Keratinocyte (primary cell): Measurements from ENCODE around the gene DIRAS3. TPM values are rescaled to one million over a fixed set of nuclear protein-coding genes. Genes with fewer than 3 reads are reported as not detected.
"Not testable (repeated sequence)": the region's sequence is repeated elsewhere in the genome, so short reads cannot be mapped to it uniquely, and the experiment has no call there.

Source experiments
- DNase-seq: peaks from one replicate; pipeline ENCODE4 v3.0.0-alpha.2; 2011; ENCODE audit warnings: low read depth, missing footprints, low spot score
- FAIRE-seq: peaks from 2 replicates; lab custom pipeline; 2011; peaks lifted over from hg19 to GRCh38; lab: Jason Lieb, UNC
- H2AFZ ChIP-seq: 2 replicates; pipeline ENCODE4 v1.6.0; 2012; ENCODE audit warnings: low read length, control low read depth, inconsistent platforms; ENCODE audit not compliant: control insufficient read depth
- H3K27ac ChIP-seq: 2 replicates; pipeline ENCODE4 v1.5.1; 2011; ENCODE audit warnings: low read length; ENCODE audit not compliant: control insufficient read depth, insufficient read depth
- H3K27me3 ChIP-seq: 3 replicates; pipeline ENCODE4 v1.6.0; 2011; ENCODE audit warnings: low read length; ENCODE audit not compliant: control insufficient read depth, insufficient read depth; ENCODE audit errors: extremely low read depth
- H3K36me3 ChIP-seq, 2 experiments: 2 replicates in 1 of 2; 3 replicates in 1 of 2; pipeline ENCODE4 v1.5.1; 2011; ENCODE audit warnings: low read length in 2 of 2, mild to moderate bottlenecking in 1 of 2; ENCODE audit not compliant: control insufficient read depth in 2 of 2, insufficient read depth in 2 of 2; ENCODE audit errors: extremely low read depth in 1 of 2
- H3K4me1 ChIP-seq: 3 replicates; pipeline ENCODE4 v1.5.1; 2011; ENCODE audit warnings: low read length; ENCODE audit not compliant: control insufficient read depth, insufficient read depth; ENCODE audit errors: extremely low read depth
- H3K4me2 ChIP-seq: 3 replicates; pipeline ENCODE4 v1.6.0; 2011; ENCODE audit warnings: low read depth, low read length; ENCODE audit not compliant: control insufficient read depth, insufficient read depth; ENCODE audit errors: extremely low read depth
- H3K4me3 ChIP-seq, 3 experiments: fragments of 200-600 bp in 1 of 3; sonication (generic) in 1 of 3; 2 replicates in 2 of 3; 3 replicates in 1 of 3; pipeline ENCODE4 v1.5.1; 2011 to 2016; ENCODE audit warnings: low read length in 3 of 3, mild to moderate bottlenecking in 3 of 3, control low read depth in 2 of 3, inconsistent platforms in 1 of 3, low read depth in 1 of 3, mixed read lengths in 1 of 3, mixed run types in 1 of 3, moderate library complexity in 1 of 3; ENCODE audit not compliant: control insufficient read depth in 2 of 3, insufficient read depth in 2 of 3; ENCODE audit errors: extremely low read depth in 1 of 3
- H3K79me2 ChIP-seq: 2 replicates; pipeline ENCODE4 v1.6.0; 2012; ENCODE audit warnings: low read length; ENCODE audit not compliant: control insufficient read depth, insufficient read depth
- H3K9ac ChIP-seq: 3 replicates; pipeline ENCODE4 v1.6.0; 2011; ENCODE audit warnings: low read length; ENCODE audit not compliant: control insufficient read depth, insufficient read depth; ENCODE audit errors: extremely low read depth
- H3K9me1 ChIP-seq: 3 replicates; pipeline ENCODE4 v1.6.0; 2011; ENCODE audit warnings: low read length; ENCODE audit not compliant: control insufficient read depth, insufficient read depth; ENCODE audit errors: extremely low read depth
- H3K9me3 ChIP-seq: 2 replicates; pipeline ENCODE4 v1.5.1; 2012; ENCODE audit warnings: low read depth, low read length; ENCODE audit not compliant: control insufficient read depth
- H4K20me1 ChIP-seq: 3 replicates; pipeline ENCODE4 v1.6.0; 2011; ENCODE audit warnings: low read length; ENCODE audit not compliant: control insufficient read depth, insufficient read depth; ENCODE audit errors: extremely low read depth
- EZH2 ChIP-seq: IDR thresholded peaks from one replicate; pipeline ENCODE4 v1.6.1; 2012; ENCODE audit warnings: inconsistent platforms, mild to moderate bottlenecking, low read length, moderate library complexity
- dilution Hi-C: fragments of 300-500 bp; cut with MboI; formaldehyde crosslinking; loops from one replicate; pipeline ENCODE4 v1.7.0; 2020; ENCODE audit warnings: low sequenced_read_pairs; ENCODE audit not compliant: extremely low pct_ligation_motif_present
- polyA plus RNA-seq, 5 experiments: library from polyadenylated mRNA; depleted of rRNA in 3 of 5; stranded (reverse) in 3 of 5; stranded (forward) in 1 of 5; unstranded in 1 of 5; fragments of >200 nt; gene quantifications; 1 replicate in 1 of 5; 2 replicates in 3 of 5; 3 replicates in 1 of 5; pipeline versions ENCODE4 v1.2.1 to v1.2.3, GENCODE V29; 2011 to 2012; ENCODE audit warnings: missing spikeins in 2 of 5, low read depth in 1 of 5, low replicate concordance in 1 of 5
- TF ChIP-seq, protein P1 (sequence below), 3 experiments: IDR thresholded peaks in 1 of 3; conservative IDR thresholded peaks in 1 of 3; optimal IDR thresholded peaks in 1 of 3; 2 replicates in 2 of 3; 3 replicates in 1 of 3; pipeline versions ENCODE3 to v1.5.1; 2011; ENCODE audit warnings: low read length in 3 of 3, mild to moderate bottlenecking in 3 of 3, moderate library complexity in 2 of 3, control low read depth in 1 of 3, inconsistent platforms in 1 of 3; ENCODE audit not compliant: insufficient read depth in 2 of 3; ENCODE audit errors: extremely low read depth in 1 of 3

DIRAS3 gene
- polyA plus RNA-seq, 1 donor (not counting 4 experiments of a cell fraction or from before 2014, with no cell fraction given) = 0.20 TPM

GRCh38 chr1:68065766-68066165, 15.3 kb upstream of the DIRAS3 start:
- Histone ChIP-seq H4K20me1 (no peaks in the 10 kb centered on the region), H3K4me3 (no peak overlapping the region), H3K4me1 (no peaks in the 10 kb centered on the region), H3K27me3 (no peaks in the 10 kb centered on the region), H3K9ac (no peak overlapping the region), H3K27ac (no peak overlapping the region), H3K9me1 (no peaks in the 10 kb centered on the region), H2AFZ (no peak overlapping the region), H3K79me2 (no peaks in the 10 kb centered on the region), H3K9me3 (no peaks in the 10 kb centered on the region), H3K4me2 (no peak overlapping the region), H3K36me3 (no peaks in the 10 kb centered on the region)
- FAIRE-seq (no peak), DNase-seq (no peak)
- no peak for TF ChIP-seq EZH2
- TF ChIP-seq, protein P1, sequence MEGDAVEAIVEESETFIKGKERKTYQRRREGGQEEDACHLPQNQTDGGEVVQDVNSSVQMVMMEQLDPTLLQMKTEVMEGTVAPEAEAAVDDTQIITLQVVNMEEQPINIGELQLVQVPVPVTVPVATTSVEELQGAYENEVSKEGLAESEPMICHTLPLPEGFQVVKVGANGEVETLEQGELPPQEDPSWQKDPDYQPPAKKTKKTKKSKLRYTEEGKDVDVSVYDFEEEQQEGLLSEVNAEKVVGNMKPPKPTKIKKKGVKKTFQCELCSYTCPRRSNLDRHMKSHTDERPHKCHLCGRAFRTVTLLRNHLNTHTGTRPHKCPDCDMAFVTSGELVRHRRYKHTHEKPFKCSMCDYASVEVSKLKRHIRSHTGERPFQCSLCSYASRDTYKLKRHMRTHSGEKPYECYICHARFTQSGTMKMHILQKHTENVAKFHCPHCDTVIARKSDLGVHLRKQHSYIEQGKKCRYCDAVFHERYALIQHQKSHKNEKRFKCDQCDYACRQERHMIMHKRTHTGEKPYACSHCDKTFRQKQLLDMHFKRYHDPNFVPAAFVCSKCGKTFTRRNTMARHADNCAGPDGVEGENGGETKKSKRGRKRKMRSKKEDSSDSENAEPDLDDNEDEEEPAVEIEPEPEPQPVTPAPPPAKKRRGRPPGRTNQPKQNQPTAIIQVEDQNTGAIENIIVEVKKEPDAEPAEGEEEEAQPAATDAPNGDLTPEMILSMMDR (optimal IDR thresholded peaks at IDR 0.05 in 1 of 3, IDR thresholded peaks at IDR 0.05 in 1 of 3, conservative IDR thresholded peaks at IDR 0.05 in 1 of 3; ENCODE audit: extremely low read depth in 1 of 3, insufficient read depth in 2 of 3, low read length in 3 of 3) = no peak
- dilution Hi-C loops = no loop called here

DNA sequence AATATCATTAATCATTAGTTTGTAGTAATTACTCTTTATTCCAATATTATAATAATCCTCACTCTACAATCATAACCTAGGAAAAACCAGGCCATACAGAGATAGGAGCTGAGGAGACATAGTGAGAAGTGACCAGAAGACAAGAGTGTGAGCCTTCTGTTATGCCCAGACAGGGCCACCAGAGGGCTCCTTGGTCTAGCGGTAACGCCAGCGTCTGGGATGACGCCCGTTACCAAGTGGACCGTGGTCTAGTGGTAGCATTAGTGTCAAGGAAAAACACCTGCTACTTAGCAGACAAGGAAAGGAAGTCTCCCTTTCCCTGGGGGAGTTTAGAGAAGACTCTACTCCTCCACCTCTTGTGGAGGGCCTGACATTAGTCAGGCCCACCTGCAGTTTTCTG, 7.6 kb upstream of the DIRAS3 start:
- DNase-seq, FAIRE-seq, H3K4me1 ChIP-seq, H3K36me3 ChIP-seq, dilution Hi-C loops, H4K20me1 ChIP-seq, H3K79me2 ChIP-seq, H3K27me3 ChIP-seq, H3K9ac ChIP-seq, H3K9me1 ChIP-seq, H3K4me3 ChIP-seq, H2AFZ ChIP-seq, H3K27ac ChIP-seq, H3K4me2 ChIP-seq, H3K9me3 ChIP-seq: not testable (repeated sequence)

- dilution Hi-C loops = no loop called here
- no peaks in the 10 kb centered on the region for H3K9me1 ChIP-seq
Observed at GRCh38 chr1:68057564-68057963, 7.1 kb upstream of the DIRAS3 start.

More at GRCh38 chr1:68057564-68057963, 7.1 kb upstream of the DIRAS3 start:
- H3K4me2 ChIP-seq = no peak overlapping the region
- H3K9ac ChIP-seq = no peak overlapping the region
- H3K27me3 ChIP-seq = no peaks in the 10 kb centered on the region
- H2AFZ ChIP-seq = no peak overlapping the region
- DNase-seq (no peak), FAIRE-seq (no peak)
- no peaks in the 10 kb centered on the region for H3K4me1 ChIP-seq
- H3K36me3 ChIP-seq = no peaks in the 10 kb centered on the region
- H4K20me1 ChIP-seq = no peaks in the 10 kb centered on the region
- H3K4me3 ChIP-seq = no peak overlapping the region
- H3K9me3 ChIP-seq = no peaks in the 10 kb centered on the region
- TF ChIP-seq EZH2 = no peak
- TF ChIP-seq, protein P1 (optimal IDR thresholded peaks at IDR 0.05 in 1 of 3, IDR thresholded peaks at IDR 0.05 in 1 of 3, conservative IDR thresholded peaks at IDR 0.05 in 1 of 3; ENCODE audit: extremely low read depth in 1 of 3, insufficient read depth in 2 of 3, low read length in 3 of 3) = peak in 1 of 3 experiments; percentile 16
- H3K79me2 ChIP-seq = no peaks in the 10 kb centered on the region
- H3K27ac ChIP-seq = no peak overlapping the region
